MM.1S (cell line): ENCODE measurements around the gene HKDC1.
A peak's percentile ranks its signal among the peaks of the same experiment; 100 is the strongest.

ENCODE experiments used
- DNase-seq: peaks from one replicate; pipeline ENCODE4 v3.0.0-alpha.2; 2015
- H2AFZ ChIP-seq: fragments of 300-600 bp; sonication (generic); 2 replicates; pipeline ENCODE4 v1.6.0; 2016; ENCODE audit warnings: antibody characterized with exemption, low read length
- H3F3A ChIP-seq: fragments of 300-600 bp; sonication (generic); 2 replicates; pipeline ENCODE4 v1.6.1; 2016; ENCODE audit warnings: mild to moderate bottlenecking, antibody characterized with exemption, low read length, moderate library complexity, mixed read lengths; ENCODE audit not compliant: insufficient read depth
- H3K27ac ChIP-seq: fragments of 300-600 bp; sonication (generic); 2 replicates; pipeline ENCODE4 v1.5.1; 2016; ENCODE audit warnings: mild to moderate bottlenecking, low read length
- H3K27me3 ChIP-seq: fragments of 300-600 bp; sonication (generic); replicated peaks from 2 replicates; pipeline ENCODE4 v1.6.0; 2016; ENCODE audit warnings: low read length; ENCODE audit not compliant: insufficient read depth
- H3K36me3 ChIP-seq: fragments of 300-600 bp; sonication (generic); replicated peaks from 2 replicates; pipeline ENCODE4 v1.6.1; 2016; ENCODE audit warnings: mild to moderate bottlenecking, low read length, mixed read lengths; ENCODE audit not compliant: insufficient read depth
- H3K4me1 ChIP-seq: fragments of 300-600 bp; sonication (generic); 2 replicates; pipeline ENCODE4 v1.6.1; 2016; ENCODE audit warnings: low read length, mixed read lengths
- H3K4me2 ChIP-seq: fragments of 300-600 bp; sonication (generic); 2 replicates; pipeline ENCODE4 v1.6.0; 2016; ENCODE audit warnings: low read depth, low read length
- H3K4me3 ChIP-seq: fragments of 300-600 bp; sonication (generic); 2 replicates; pipeline ENCODE4 v1.5.1; 2016; ENCODE audit warnings: low read length, mixed read lengths
- H3K79me2 ChIP-seq: fragments of 300-600 bp; sonication (generic); 2 replicates; pipeline ENCODE4 v1.6.1; 2016; ENCODE audit warnings: mixed run types, low read length, mixed read lengths
- H3K9ac ChIP-seq: fragments of 300-600 bp; sonication (generic); 2 replicates; pipeline ENCODE4 v1.6.1; 2016; ENCODE audit warnings: low read length, mixed read lengths
- H3K9me2 ChIP-seq: fragments of 300-600 bp; sonication (generic); replicated peaks from 2 replicates; pipeline ENCODE4 v1.6.1; 2016; ENCODE audit warnings: mild to moderate bottlenecking, low read length, mixed read lengths; ENCODE audit not compliant: insufficient read depth
- H3K9me3 ChIP-seq: fragments of 300-600 bp; sonication (generic); replicated peaks from 2 replicates; pipeline ENCODE4 v1.6.1; 2016; ENCODE audit warnings: mild to moderate bottlenecking, low read length, mixed read lengths; ENCODE audit not compliant: insufficient read depth
- H4K20me1 ChIP-seq: fragments of 300-600 bp; sonication (generic); 2 replicates; pipeline ENCODE4 v1.6.1; 2016; ENCODE audit warnings: mild to moderate bottlenecking, low read length, moderate library complexity, mixed read lengths; ENCODE audit not compliant: insufficient read depth
- EZH2 ChIP-seq: fragments of 300-600 bp; sonication (generic); optimal IDR thresholded peaks from 2 replicates; pipeline ENCODE3; 2017; ENCODE audit warnings: low read depth, mild to moderate bottlenecking, antibody characterized with exemption, low read length, mixed read lengths
- EZH2phosphoT487 ChIP-seq: fragments of 300-600 bp; sonication (generic); IDR thresholded peaks from 2 replicates; pipeline ENCODE4 v1.6.1; 2018; ENCODE audit warnings: antibody characterized with exemption, low read length
- TF ChIP-seq, protein P1 (sequence below): fragments of 300-600 bp; sonication (generic); IDR thresholded peaks from 2 replicates; pipeline ENCODE4 v1.5.1; 2016; ENCODE audit warnings: antibody characterized with exemption, low read length, mixed read lengths

HKDC1 gene

DNA sequence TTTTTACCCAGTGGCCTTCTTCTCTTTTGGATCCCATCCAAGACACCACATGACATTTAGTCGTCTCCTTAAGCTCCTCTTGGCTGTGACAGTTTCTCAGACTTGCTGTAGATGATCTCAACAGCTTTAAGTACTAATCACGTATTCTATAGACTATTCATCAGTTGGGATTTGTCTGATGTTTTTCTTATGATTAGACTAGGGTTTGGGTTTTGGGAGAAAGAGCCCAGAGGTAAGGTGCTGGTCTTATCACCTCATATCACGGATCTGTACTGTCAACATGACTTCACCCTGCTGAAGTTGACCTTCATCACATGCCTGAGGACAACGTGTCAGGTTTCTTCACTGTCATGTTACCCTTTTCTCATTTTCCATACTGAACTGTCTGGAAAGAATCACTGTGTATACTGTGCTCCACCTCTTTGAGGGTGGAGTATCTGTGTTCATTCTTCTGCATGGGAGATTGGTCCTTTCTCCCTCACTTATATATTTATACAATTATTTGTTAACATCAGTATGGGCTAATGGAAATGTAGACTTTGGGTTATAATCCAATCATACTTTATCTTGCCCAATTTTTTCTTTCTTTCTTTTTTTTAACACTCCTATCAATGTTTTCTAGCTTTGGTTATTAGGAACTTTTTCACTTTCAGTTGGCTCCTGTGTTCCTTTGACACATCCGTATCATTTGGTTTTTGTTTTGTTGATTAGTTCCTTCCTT is 6.4 kb upstream of the HKDC1 start:
- TF ChIP-seq EZH2phosphoT487 = no peak
- no peak for TF ChIP-seq EZH2
- TF ChIP-seq, protein P1, sequence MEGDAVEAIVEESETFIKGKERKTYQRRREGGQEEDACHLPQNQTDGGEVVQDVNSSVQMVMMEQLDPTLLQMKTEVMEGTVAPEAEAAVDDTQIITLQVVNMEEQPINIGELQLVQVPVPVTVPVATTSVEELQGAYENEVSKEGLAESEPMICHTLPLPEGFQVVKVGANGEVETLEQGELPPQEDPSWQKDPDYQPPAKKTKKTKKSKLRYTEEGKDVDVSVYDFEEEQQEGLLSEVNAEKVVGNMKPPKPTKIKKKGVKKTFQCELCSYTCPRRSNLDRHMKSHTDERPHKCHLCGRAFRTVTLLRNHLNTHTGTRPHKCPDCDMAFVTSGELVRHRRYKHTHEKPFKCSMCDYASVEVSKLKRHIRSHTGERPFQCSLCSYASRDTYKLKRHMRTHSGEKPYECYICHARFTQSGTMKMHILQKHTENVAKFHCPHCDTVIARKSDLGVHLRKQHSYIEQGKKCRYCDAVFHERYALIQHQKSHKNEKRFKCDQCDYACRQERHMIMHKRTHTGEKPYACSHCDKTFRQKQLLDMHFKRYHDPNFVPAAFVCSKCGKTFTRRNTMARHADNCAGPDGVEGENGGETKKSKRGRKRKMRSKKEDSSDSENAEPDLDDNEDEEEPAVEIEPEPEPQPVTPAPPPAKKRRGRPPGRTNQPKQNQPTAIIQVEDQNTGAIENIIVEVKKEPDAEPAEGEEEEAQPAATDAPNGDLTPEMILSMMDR = no peak
- no peaks in the 10 kb centered on the region for H3K9me2 ChIP-seq
- no peaks in the 10 kb centered on the region for H3K27me3 ChIP-seq
- no peak overlapping the region for H2AFZ ChIP-seq
- H4K20me1 ChIP-seq = no peaks in the 10 kb centered on the region
- peaks cover 13% of the 10 kb centered on the region for H3K4me1 ChIP-seq
- H3K27ac ChIP-seq = no peak overlapping the region
- H3K79me2 ChIP-seq = no peaks in the 10 kb centered on the region
- H3K9ac ChIP-seq = no peak overlapping the region
- no peak overlapping the region for H3K4me2 ChIP-seq
- H3F3A ChIP-seq = peaks cover 9% of the 10 kb centered on the region
- no peak overlapping the region for H3K4me3 ChIP-seq
- no peaks in the 10 kb centered on the region for H3K36me3 ChIP-seq
- no peaks in the 10 kb centered on the region for H3K9me3 ChIP-seq
- DNase-seq = no peak

DNA sequence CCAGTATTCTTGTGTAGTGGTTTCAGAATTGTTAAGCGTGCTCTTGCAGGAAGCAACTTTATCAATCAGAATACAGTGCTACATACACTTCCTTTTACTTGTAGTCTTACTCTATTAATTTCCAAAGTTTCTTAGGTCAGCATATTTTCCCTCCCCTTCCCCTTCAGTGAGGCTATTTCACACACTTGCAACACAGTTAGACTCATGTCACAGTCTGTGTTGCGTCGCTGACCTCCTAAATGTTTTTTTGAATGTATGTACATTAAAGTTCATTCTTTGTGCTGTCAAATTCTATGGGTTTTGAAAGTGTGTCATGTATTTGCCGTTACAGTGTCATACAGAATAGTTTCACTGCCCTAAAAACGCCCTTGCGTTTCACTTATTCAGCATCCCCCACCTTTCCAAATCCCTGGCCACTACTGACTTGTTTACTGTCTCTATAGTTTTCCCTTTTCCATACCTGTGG is 5.4 kb upstream of the HKDC1 start:
- Histone ChIP-seq H3K27ac (peak overlapping the region; percentile 71; the same call in 1 of the 2 replicates), H3K27me3 (no peaks in the 10 kb centered on the region), H4K20me1 (no peaks in the 10 kb centered on the region), H3K9me2 (no peaks in the 10 kb centered on the region), H3K79me2 (no peaks in the 10 kb centered on the region), H3K9me3 (no peaks in the 10 kb centered on the region), H2AFZ (no peak overlapping the region), H3F3A (peaks cover 9% of the 10 kb centered on the region), H3K4me3 (no peak overlapping the region), H3K36me3 (no peaks in the 10 kb centered on the region), H3K4me2 (peak overlapping the region; percentile 48; the same call in 1 of the 2 replicates), H3K9ac (no peak overlapping the region), H3K4me1 (peaks cover 13% of the 10 kb centered on the region)
- TF ChIP-seq, protein P1 = no peak
- TF ChIP-seq EZH2phosphoT487 = no peak
- TF ChIP-seq EZH2 = no peak
- no peak for DNase-seq

DNA sequence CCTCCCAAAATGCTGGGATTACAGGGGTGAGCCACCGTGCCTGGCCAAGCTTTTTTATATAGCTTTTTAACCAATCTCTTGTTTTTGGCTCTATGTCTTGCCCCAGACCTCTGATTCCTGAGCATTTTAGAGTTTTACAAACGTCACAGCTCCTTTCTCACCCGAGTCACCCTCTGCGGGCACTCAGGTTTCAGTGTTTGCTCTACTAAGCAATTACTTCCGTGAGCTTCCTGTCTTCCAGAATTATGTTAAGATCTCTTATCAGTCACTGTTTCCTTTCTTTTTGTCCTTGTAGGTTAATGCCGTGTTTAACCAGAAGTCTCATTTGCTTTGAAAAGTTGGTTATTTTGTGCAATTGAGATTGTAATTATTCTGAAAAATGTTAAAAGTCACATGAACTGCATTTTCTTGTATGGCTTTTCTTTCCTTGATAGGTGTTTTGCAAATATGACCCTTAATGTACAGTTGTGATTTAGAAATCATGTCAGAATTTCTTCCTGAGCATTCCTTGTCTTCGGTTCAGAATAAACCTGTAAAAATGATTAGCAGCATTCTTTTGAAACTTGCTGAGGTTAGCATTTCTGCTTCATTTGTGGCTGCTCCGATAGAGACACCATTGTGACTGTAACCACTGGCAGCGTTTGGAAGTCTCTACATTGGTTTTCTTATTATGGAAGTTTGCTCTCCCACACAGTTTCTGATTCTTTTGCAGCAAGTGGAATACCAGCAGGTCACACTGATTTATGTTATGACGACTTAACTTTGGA is 4.5 kb upstream of the HKDC1 start:
- peak overlapping the region; percentile 31; the same call in 1 of the 2 replicates for H3K9ac ChIP-seq
- H3K9me2 ChIP-seq = no peaks in the 10 kb centered on the region
- peak; percentile 47 for DNase-seq
- H3K4me2 ChIP-seq = peak overlapping the region; percentile 48
- H2AFZ ChIP-seq = 0 out of 2 replicates have a peak overlapping the region, but pooled peaks have one; percentile 4
- H3K4me1 ChIP-seq = peaks cover 13% of the 10 kb centered on the region
- no peaks in the 10 kb centered on the region for H4K20me1 ChIP-seq
- TF ChIP-seq, protein P1 = no peak
- no peaks in the 10 kb centered on the region for H3K27me3 ChIP-seq
- no peaks in the 10 kb centered on the region for H3K36me3 ChIP-seq
- peak overlapping the region; percentile 71 for H3K27ac ChIP-seq
- H3F3A ChIP-seq = peaks cover 9% of the 10 kb centered on the region
- no peaks in the 10 kb centered on the region for H3K79me2 ChIP-seq
- peak overlapping the region; percentile 28; the same call in 1 of the 2 replicates for H3K4me3 ChIP-seq
- H3K9me3 ChIP-seq = no peaks in the 10 kb centered on the region
